Suprapubic skin (tissue), 4 donors: Measurements from ENCODE around the gene RAB36. TPM values are rescaled to one million over a fixed set of nuclear protein-coding genes. Genes with fewer than 3 reads are reported as not detected.

Source experiments
- DNase-seq, 2 donors: peaks; one replicate each; pipeline ENCODE4 v3.0.0-alpha.2; 2019; ENCODE audit warnings: low spot score in 2 of 2
- H3K27ac ChIP-seq: fragments of 200-600 bp; sonication (generic); one replicate; pipeline ENCODE4 v1.5.1; 2019
- H3K27me3 ChIP-seq: fragments of 200-600 bp; sonication (generic); one replicate; pipeline ENCODE4 v1.5.1; 2019
- H3K36me3 ChIP-seq: fragments of 200-600 bp; sonication (generic); one replicate; pipeline ENCODE4 v1.5.1; 2019
- H3K4me1 ChIP-seq: fragments of 200-600 bp; sonication (generic); one replicate; pipeline ENCODE4 v1.5.1; 2019
- H3K4me3 ChIP-seq: fragments of 200-600 bp; sonication (generic); one replicate; pipeline ENCODE4 v1.5.1; 2019; ENCODE audit warnings: mild to moderate bottlenecking
- H3K9me3 ChIP-seq: fragments of 200-600 bp; sonication (generic); one replicate; pipeline ENCODE4 v1.5.1; 2019
- CTCF ChIP-seq, 2 donors: fragments of 200-600 bp in 1 of 2; fragments of 450-650 bp in 1 of 2; sonication (generic) in 1 of 2; IDR thresholded peaks; one replicate each; pipeline ENCODE4 v1.5.1; 2016 to 2019; ENCODE audit warnings: antibody characterized with exemption in 2 of 2, mild to moderate bottlenecking in 1 of 2, moderate library complexity in 1 of 2
- EP300 ChIP-seq: sonication (generic); formaldehyde crosslinking; IDR thresholded peaks from one replicate; pipeline ENCODE4 v1.6.1; 2017; ENCODE audit warnings: antibody characterized with exemption
- POLR2A ChIP-seq, 2 donors: fragments of 450-650 bp; IDR thresholded peaks; one replicate each; pipeline ENCODE4 v1.6.1; 2017; ENCODE audit warnings: antibody characterized with exemption in 2 of 2, mild to moderate bottlenecking in 2 of 2, moderate library complexity in 2 of 2
- POLR2AphosphoS5 ChIP-seq, 3 donors: sonication (generic); formaldehyde crosslinking; IDR thresholded peaks; one replicate each; pipeline ENCODE4 v1.6.1; 2017; ENCODE audit warnings: antibody characterized with exemption in 3 of 3
- WGBS: methylation state at CpG from one replicate; pipeline ENCODE4 v1.1.5; 2018; 5-methylcytosine and 5-hydroxymethylcytosine counted together
- total RNA-seq, 4 donors: library from RNA; depleted of rRNA; stranded (reverse); fragments of >200 nt; gene quantifications; one replicate each; pipeline ENCODE4 v1.1.0, GENCODE V29; 2016

RAB36 gene
- total RNA-seq, 4 donors from 2014 or later, result 1.7 to 3.1 (median 2.9) TPM

GRCh38 chr22:23109079-23109347, 36.3 kb upstream of the RAB36 start:
- H3K9me3 ChIP-seq, result no peaks in the 10 kb centered on the region
- WGBS, result 88% methylated on average over 5 of the region's 6 CpGs
- no peaks in the 10 kb centered on the region for H3K36me3 ChIP-seq
- H3K27ac ChIP-seq, result no peak overlapping the region
- H3K4me1 ChIP-seq, result no peaks in the 10 kb centered on the region
- no peak for DNase-seq
- no peaks in the 10 kb centered on the region for H3K27me3 ChIP-seq
- no peak overlapping the region for H3K4me3 ChIP-seq
- no peak for TF ChIP-seq POLR2AphosphoS5 (IDR thresholded peaks at IDR 0.05)
- TF ChIP-seq EP300, result no peak
- TF ChIP-seq CTCF (IDR thresholded peaks at IDR 0.05), result no peak
- TF ChIP-seq POLR2A (IDR thresholded peaks at IDR 0.05), result no peak

- H3K4me1 ChIP-seq, result no peaks in the 10 kb centered on the region
- TF ChIP-seq POLR2A (IDR thresholded peaks at IDR 0.05) (no peak), CTCF (IDR thresholded peaks at IDR 0.05) (no peak), EP300 (no peak), POLR2AphosphoS5 (IDR thresholded peaks at IDR 0.05) (no peak)
- H3K4me3 ChIP-seq, result no peak overlapping the region
- no peak for DNase-seq
- no peaks in the 10 kb centered on the region for H3K9me3 ChIP-seq
- H3K36me3 ChIP-seq, result no peaks in the 10 kb centered on the region
- H3K27ac ChIP-seq, result no peak overlapping the region
- WGBS, result 66% methylated on average over 3 of the region's 5 CpGs
- no peaks in the 10 kb centered on the region for H3K27me3 ChIP-seq
Observed at GRCh38 chr22:23109441-23109978, 35.8 kb upstream of the RAB36 start.

GRCh38 chr22:23110190-23110921, 34.9 kb upstream of the RAB36 start:
- H3K36me3 ChIP-seq, result no peaks in the 10 kb centered on the region
- no peaks in the 10 kb centered on the region for H3K4me1 ChIP-seq

GRCh38 chr22:23110922-23111527, 34.3 kb upstream of the RAB36 start:
- Histone ChIP-seq H3K4me1 (no peaks in the 10 kb centered on the region), H3K4me3 (no peak overlapping the region), H3K36me3 (no peaks in the 10 kb centered on the region), H3K9me3 (no peaks in the 10 kb centered on the region), H3K27me3 (no peaks in the 10 kb centered on the region), H3K27ac (no peak overlapping the region)
- TF ChIP-seq EP300, result no peak
- TF ChIP-seq CTCF (IDR thresholded peaks at IDR 0.05), result no peak
- TF ChIP-seq POLR2A (IDR thresholded peaks at IDR 0.05), result no peak
- TF ChIP-seq POLR2AphosphoS5 (IDR thresholded peaks at IDR 0.05), result no peak
- WGBS, result 82% methylated on average over 10 of the region's 15 CpGs
- DNase-seq, result no peak

More at GRCh38 chr22:23110190-23110921, 34.9 kb upstream of the RAB36 start:
- TF ChIP-seq POLR2A (IDR thresholded peaks at IDR 0.05), result no peak
- TF ChIP-seq EP300, result no peak
- TF ChIP-seq POLR2AphosphoS5 (IDR thresholded peaks at IDR 0.05), result no peak
- TF ChIP-seq CTCF (IDR thresholded peaks at IDR 0.05), result no peak
- 77% methylated on average over 10 of the region's 10 CpGs for WGBS
- H3K4me3 ChIP-seq, result no peak overlapping the region
- no peaks in the 10 kb centered on the region for H3K9me3 ChIP-seq
- DNase-seq, result no peak
- H3K27me3 ChIP-seq, result no peaks in the 10 kb centered on the region
- no peak overlapping the region for H3K27ac ChIP-seq

- WGBS, result 86% methylated on average over 7 of the region's 9 CpGs
- no peaks in the 10 kb centered on the region for H3K36me3 ChIP-seq
- H3K4me3 ChIP-seq, result no peak overlapping the region
- H3K9me3 ChIP-seq, result no peaks in the 10 kb centered on the region
- H3K4me1 ChIP-seq, result no peaks in the 10 kb centered on the region
- H3K27ac ChIP-seq, result no peak overlapping the region
- no peaks in the 10 kb centered on the region for H3K27me3 ChIP-seq
- no peak for DNase-seq
- no peak for TF ChIP-seq POLR2AphosphoS5 (IDR thresholded peaks at IDR 0.05)
- no peak for TF ChIP-seq POLR2A (IDR thresholded peaks at IDR 0.05)
- no peak for TF ChIP-seq CTCF (IDR thresholded peaks at IDR 0.05)
- no peak for TF ChIP-seq EP300
Observed at GRCh38 chr22:23112472-23113012, 32.7 kb upstream of the RAB36 start.
